Measurements from ENCODE around the gene BCL2. TPM values are rescaled to one million over a fixed set of nuclear protein-coding genes. Genes with fewer than 3 reads are reported as not detected.

Gene BCL2
- total RNA-seq, 1 experiment from 2014 or later = 1.3 TPM

DNA sequence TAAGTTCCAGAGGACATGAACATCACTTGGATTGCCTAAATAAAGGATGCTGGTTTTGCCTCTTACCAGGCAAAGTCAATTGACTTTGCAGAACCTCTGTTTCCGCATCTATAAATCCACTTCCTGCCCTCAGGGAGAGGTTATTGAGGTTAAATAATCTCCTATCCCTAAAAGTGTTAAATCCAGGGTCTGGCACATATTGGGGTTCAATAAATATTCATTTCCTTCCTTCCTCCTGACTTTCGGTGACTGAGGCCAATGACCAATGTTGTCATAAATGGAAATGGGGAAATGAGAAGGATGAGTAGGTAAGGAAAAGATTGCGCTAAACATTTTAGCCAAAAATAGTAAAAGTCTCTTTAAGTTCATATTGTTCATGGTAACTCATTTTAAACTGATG, 16.0 kb downstream of the BCL2 start:
- Histone ChIP-seq H3K27me3 (ENCODE audit: insufficient read depth, low read length) (no peaks in the 10 kb centered on the region), H3K4ac (ENCODE audit: low read depth, low read length) (no peak overlapping the region), H2BK120ac (ENCODE audit: low read depth, low read length, poor library complexity, severe bottlenecking) (no peak overlapping the region), H2AK5ac (ENCODE audit: insufficient read length, low read length) (no peak overlapping the region), H3K4me2 (ENCODE audit: insufficient read depth, insufficient read length, low read length) (no peak overlapping the region), H4K20me1 (ENCODE audit: control insufficient read depth, insufficient read depth, insufficient read length) (no peaks in the 10 kb centered on the region), H2BK12ac (ENCODE audit: insufficient read length, low read depth, low read length) (no peak overlapping the region), H4K91ac (ENCODE audit: insufficient read length, low read depth, low read length) (no peak overlapping the region), H3K14ac (ENCODE audit: insufficient read depth, low read length) (no peak overlapping the region), H3K79me2 (ENCODE audit: insufficient read depth, low read length) (no peaks in the 10 kb centered on the region), H3K56ac (ENCODE audit: insufficient read length, low read depth, low read length) (no peak overlapping the region), H4K5ac (ENCODE audit: insufficient read length, low read depth, low read length) (no peak overlapping the region), H2BK20ac (ENCODE audit: low read depth, low read length, poor library complexity, severe bottlenecking) (no peak overlapping the region), H3K23me2 (ENCODE audit: insufficient read length, low read depth, low read length, poor library complexity, severe bottlenecking) (no peaks in the 10 kb centered on the region), H3K23ac (ENCODE audit: insufficient read length, low read depth, low read length) (no peak overlapping the region), H3T11ph (ENCODE audit: low read length) (no peak overlapping the region), H2AFZ (ENCODE audit: low read length) (no peak overlapping the region), H2BK5ac (ENCODE audit: insufficient read length, low read length) (no peak overlapping the region), H3K18ac (ENCODE audit: insufficient read length, low read depth, low read length) (no peak overlapping the region), H4K8ac (replicated peaks; ENCODE audit: insufficient read length, low read depth, low read length) (no peak overlapping the region), H3K9me3 (ENCODE audit: control insufficient read depth, low read depth, low read length) (no peaks in the 10 kb centered on the region), H2BK15ac (ENCODE audit: low read depth, low read length) (no peak overlapping the region), H3K79me1 (ENCODE audit: insufficient read depth, low read depth, low read length, poor library complexity, severe bottlenecking) (no peaks in the 10 kb centered on the region), H3K27ac (ENCODE audit: insufficient read length, low read depth, low read length) (no peak overlapping the region), H3K4me1 (ENCODE audit: insufficient read depth, low read length) (no peaks in the 10 kb centered on the region; the same call in 1 of the 2 replicates), H3K9ac (ENCODE audit: extremely low read depth, insufficient read length, low read length) (no peak overlapping the region)
- H3K27ac Mint-ChIP-seq = no peak overlapping the region
- peaks cover 4% of the 10 kb centered on the region in 2 experiments; a peak in 2 of 4 replicates for H3K4me1 Mint-ChIP-seq
- no peaks in the 10 kb centered on the region for H3K9me3 Mint-ChIP-seq
- no peak overlapping the region for H3K4me3 Mint-ChIP-seq
- WGBS (ENCODE audit: extremely low coverage, insufficient read length, low lambda C conversion rate) = no CpG with 5 or more reads among the region's 3 CpGs
- H3K27me3 Mint-ChIP-seq (ENCODE audit: low read depth) = no peaks in the 10 kb centered on the region
- H3K36me3 Mint-ChIP-seq (ENCODE audit: insufficient read depth in 1 of 3, low read depth in 3 of 3) = no peaks in the 10 kb centered on the region
- TF ChIP-seq, protein P1, sequence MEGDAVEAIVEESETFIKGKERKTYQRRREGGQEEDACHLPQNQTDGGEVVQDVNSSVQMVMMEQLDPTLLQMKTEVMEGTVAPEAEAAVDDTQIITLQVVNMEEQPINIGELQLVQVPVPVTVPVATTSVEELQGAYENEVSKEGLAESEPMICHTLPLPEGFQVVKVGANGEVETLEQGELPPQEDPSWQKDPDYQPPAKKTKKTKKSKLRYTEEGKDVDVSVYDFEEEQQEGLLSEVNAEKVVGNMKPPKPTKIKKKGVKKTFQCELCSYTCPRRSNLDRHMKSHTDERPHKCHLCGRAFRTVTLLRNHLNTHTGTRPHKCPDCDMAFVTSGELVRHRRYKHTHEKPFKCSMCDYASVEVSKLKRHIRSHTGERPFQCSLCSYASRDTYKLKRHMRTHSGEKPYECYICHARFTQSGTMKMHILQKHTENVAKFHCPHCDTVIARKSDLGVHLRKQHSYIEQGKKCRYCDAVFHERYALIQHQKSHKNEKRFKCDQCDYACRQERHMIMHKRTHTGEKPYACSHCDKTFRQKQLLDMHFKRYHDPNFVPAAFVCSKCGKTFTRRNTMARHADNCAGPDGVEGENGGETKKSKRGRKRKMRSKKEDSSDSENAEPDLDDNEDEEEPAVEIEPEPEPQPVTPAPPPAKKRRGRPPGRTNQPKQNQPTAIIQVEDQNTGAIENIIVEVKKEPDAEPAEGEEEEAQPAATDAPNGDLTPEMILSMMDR (conservative IDR thresholded peaks at IDR 0.05) = no peak
- DNase-seq = no peak

All from H9 (cell line).